Ureter (tissue), 1 donor: ENCODE results near the gene FCN3. TPM values are rescaled to one million over a fixed set of nuclear protein-coding genes. Genes with fewer than 3 reads are reported as not detected.
"Not testable (repeated sequence)": the region's sequence is repeated elsewhere in the genome, so short reads cannot be mapped to it uniquely, and the experiment has no call there.

Experiments
- DNase-seq: peaks from one replicate; pipeline ENCODE4 v3.0.0-alpha.2; 2020; ENCODE audit warnings: low spot score
- total RNA-seq: library from RNA; stranded (reverse); gene quantifications from one replicate; pipeline ENCODE4 v1.2.4, GENCODE V29; 2023
- donor health status: DM: yes; HTN: yes; CAD: no.

Gene FCN3
- 2.1 TPM for total RNA-seq

GRCh38 chr1:27374362-27375086 is at the start of gene FCN3:
FCN3 (minus strand) TSS chr1:27374824; CDS start chr1:27374818, 6 bp downstream.
- no peak for DNase-seq

DNA sequence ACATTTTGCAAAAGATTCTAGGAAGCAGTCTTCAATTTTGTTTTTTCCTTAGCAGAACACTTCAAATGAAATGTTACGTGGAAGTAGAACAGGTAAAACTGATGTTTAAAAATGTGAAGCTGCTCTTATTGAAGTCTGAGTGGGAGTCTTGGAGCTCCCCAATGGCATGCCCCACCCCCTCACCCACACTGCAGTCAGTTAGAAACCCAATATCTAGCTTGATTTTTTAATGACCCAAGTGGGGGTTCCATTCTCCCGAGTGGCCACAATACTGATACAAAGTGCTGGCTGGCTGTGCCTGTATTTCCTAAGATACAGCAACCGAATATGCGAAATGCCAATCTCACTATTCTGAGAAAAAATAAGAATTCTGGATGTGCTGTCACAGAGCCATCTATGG is 49.1 kb upstream of the FCN3 start:
- no peak for DNase-seq

- peak; percentile 82 for DNase-seq
These were observed 43.9 kb upstream of the FCN3 start for GRCh38 chr1:27418326-27419185.

DNA sequence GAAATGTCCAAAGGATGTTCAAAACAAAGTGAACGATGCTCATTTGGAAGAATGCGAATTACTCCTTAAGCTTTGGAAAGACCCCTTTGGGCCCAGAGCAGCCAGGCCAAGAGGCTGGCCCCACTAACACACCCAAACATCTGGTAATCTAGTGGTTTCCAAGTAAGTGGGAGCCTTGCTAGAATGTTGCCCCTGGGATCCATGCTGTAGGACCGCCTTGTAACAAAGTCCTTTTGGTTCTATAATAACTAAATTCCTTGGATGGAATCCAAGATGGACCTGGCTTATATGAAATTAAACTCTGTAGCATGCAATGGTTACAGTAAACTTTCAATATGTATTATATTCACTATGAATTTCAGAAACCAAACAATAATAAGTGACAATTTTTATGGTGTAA is 43.1 kb upstream of the FCN3 start:
- DNase-seq = no peak

DNA sequence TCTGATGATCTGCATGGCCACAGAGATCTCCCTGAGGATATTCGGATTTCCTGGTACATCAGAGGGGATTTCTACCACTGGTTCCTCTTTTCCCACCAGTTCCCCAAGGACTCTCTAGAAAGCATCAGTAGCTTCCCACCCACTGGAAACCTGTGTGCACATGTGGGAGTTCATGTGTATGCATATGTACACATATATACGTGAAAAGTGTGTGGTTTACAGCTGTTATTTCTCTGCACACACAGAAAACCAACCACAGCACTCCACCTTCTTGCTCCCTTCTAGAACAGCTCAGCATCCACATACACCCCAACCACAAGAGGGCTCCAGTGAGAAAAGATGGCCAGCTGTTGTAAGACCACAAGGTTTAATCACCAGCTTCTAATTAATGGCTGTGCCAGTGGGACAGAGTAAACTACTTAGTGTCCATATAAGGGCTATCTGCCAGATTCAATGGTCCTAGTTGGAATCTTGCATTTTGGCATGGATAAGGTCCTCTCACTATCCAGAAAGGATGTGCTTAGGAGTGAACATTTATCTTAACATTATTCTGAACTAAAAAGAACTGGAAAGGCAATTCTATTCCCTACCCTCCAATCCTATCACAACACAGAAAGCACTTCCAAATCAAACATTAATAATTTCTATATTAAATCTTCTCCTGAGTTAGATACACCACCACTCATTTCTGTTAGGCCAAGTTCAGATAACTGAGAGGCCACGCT is 41.9 kb upstream of the FCN3 start:
- DNase-seq = no peak

GRCh38 chr1:27414091-27414490 is 39.5 kb upstream of the FCN3 start:
- DNase-seq = no peak

- no peak for DNase-seq
These were observed 38.4 kb upstream of the FCN3 start for GRCh38 chr1:27413004-27413403.

DNA sequence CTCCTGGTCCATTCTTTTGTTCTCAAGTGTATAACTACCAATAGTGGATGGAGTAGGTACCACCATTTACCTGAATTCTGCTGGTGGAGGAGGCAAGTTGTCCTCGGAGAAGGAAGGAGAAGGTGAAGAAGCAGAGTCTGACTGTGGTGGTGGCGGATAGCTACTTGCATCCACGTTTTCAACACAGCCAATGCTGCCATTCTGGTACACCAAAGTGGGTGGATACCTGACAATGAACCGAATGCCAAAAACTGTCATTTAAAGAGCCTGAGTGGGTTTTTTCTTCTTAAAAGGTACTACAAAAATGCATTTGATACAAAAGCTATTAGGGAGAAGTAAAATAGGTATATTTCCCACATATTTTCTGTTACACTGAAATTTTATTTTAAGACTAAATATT is 37.9 kb upstream of the FCN3 start:
- no peak for DNase-seq

- no peak for DNase-seq
These were observed 36.1 kb upstream of the FCN3 start for GRCh38 chr1:27410709-27411108.

DNA sequence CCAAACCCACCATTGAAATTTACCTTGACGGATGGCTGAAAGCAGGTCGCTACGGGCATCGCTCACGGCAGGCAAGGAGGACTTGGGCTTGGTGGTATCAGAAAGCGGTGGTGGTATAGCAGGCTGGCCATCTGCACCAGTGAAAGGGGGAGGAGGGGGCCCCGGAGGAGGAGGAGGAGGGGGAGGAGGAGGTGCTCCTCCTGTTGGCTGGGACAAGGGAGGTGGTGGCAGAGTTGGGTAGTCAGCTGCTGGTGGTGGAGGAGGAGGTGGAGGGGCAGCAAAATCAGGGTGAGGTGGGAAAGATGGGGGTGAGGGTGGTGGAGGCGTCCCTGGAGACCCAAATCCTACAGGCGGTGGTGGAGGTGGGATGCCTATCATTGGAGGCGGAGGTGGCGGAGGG is 35.0 kb upstream of the FCN3 start:
- no peak for DNase-seq

DNA sequence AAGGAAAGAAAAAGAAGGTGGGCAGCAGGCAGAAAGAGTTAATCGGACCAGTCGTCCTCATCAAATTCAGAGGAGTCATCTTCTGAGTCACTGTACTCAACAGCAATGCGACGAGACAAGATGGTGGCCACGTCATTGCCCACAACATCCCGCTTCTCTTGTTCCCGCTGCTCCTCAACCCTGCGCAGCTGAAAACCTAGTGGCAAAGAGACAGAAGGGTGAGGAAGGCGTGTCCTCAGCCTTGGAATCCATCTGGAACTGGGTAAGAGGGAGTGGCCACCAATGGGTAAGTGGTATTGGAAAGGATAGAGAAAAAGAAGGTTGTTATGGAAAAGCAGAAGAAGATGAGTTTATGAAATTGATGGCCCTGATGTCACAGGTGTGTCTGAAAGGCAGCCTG is 33.5 kb upstream of the FCN3 start:
- DNase-seq = no peak

GRCh38 chr1:27406791-27407190 is 32.2 kb upstream of the FCN3 start:
- DNase-seq = not testable (repeated sequence)

DNA sequence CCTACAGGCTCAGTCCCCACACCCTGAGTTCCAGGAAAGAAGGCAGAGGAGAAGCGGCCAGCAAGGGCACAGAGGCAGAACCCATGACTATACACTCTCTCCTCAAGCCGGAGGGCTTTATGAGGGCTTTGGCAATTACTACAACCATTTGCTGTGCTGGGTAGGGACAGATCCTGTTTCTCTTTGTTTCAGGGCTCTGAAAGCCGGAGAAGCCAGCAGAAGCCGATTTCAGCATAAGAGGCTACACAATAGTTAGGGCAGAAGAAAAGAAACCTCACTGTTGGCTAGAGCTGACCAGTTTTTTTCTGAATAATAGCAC is 31.7 kb upstream of the FCN3 start:
- no peak for DNase-seq

GRCh38 chr1:27405598-27406361 is 31.2 kb upstream of the FCN3 start:
- not testable (repeated sequence) for DNase-seq

DNA sequence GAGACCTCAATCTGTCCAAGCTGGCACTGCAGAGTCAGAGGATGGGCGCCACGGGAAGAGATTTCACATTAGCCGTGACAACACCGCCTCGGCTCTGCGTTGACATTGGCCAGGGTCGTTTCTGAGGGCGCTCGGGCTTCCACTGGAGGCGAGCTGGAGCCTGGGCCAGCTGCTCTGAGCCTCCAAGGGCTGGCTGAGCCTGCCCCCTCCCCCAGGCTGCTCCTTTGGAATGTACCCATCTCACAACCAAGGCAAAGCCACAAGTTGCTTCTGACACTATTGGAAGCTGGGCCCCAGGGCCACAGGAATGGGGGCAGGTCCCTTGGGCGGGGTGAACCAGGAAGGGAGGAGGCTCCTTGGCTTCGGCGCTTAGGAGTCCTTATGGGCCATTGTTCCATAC is 30.4 kb upstream of the FCN3 start:
- no peak for DNase-seq

DNA sequence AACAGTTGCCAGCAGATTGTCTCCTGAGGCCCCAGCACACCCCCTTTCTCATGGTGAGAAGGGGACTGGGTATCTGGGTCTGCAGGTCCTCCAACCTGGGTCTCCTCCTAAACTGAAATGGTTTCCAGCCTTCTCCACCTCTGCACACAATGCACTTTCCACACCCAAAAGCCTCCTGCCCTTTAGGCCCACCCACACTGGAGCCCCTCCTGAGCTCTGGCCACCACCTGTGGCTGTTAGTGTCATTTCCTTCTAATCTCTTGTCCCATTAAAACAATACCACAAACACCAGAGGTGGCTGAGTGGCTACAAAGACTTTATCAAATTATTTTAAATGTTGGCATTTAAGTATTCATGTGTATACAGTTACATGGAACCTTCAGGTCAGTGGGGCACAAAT is 29.3 kb upstream of the FCN3 start:
- no peak for DNase-seq

DNA sequence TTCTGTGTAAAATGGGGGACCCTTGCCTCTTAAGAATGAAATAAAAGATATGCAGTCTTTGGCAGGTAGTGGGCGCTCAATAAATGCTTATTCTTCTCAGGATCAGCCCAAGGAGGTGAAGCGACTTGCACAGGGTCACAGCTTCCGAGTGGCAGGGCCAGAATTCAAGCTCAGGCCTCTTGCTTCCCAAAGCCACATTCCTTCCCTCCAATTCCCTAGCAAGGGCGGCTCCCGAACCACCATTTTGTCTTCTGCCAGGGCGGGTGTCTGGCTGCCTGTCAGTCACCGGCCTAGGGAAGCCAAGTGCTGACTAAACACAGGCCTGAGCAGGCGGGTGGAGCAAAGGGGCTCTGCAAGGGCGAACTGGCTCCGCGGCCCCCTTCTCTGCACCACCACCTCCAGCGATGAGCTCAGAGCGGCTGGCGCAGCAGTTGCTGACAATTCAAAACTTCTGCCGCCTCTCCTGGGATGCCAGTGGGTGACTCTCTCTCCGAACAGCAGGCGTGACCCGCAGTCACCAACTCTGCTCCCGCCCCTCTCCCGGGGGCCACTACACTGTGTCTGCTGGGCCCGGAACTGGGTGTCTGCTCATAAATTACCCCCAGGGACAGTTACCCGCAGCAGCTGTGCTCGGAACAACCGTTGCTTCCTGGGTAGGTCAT is 28.6 kb upstream of the FCN3 start:
- DNase-seq = peak; percentile 73

- peak; percentile 90 for DNase-seq
These were observed 27.7 kb upstream of the FCN3 start for GRCh38 chr1:27402349-27402754.

GRCh38 chr1:27400963-27401341 is 26.3 kb upstream of the FCN3 start:
- no peak for DNase-seq

- no peak for DNase-seq
These were observed 25.7 kb upstream of the FCN3 start for GRCh38 chr1:27400082-27400962.
